Erythroblast (primary cell): ENCODE results near the gene RNPS1.

Source experiments
- GATA1 ChIP-seq: IDR thresholded peaks from 2 replicates; pipeline ENCODE4 v1.6.1; 2011; ENCODE audit warnings: low read depth, mild to moderate bottlenecking, control low read depth, low read length, moderate library complexity
- POLR2A ChIP-seq: IDR thresholded peaks from 2 replicates; pipeline ENCODE4 v1.6.1; 2011; ENCODE audit warnings: mild to moderate bottlenecking, low read length

DNA sequence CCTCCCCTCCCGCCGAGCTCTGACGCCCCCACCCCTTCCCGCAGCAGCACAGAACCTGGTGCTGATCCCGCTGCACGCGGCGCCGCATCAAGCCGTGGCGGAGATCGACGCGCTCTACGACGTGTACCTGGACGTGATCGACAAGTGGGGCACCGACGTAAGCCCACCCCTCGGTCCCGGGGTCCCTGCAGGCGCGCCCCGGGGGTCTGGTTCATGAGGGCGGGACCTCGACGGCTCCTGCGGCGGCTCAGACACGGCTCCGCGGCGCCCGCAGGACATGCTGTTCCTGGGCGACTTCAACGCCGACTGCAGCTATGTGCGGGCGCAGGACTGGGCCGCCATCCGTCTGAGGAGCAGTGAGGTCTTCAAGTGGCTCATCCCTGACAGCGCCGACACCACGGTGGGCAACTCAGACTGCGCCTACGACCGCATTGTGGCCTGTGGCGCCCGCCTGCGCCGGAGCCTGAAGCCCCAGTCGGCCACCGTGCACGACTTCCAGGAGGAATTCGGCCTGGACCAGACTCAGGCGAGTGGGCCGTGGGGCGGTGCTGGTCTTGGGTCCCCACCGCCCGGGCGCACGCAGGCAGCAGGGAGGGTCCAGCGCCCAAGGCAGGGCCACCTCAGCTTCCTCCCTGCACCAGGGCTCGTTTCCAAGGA, 30.3 kb downstream of the RNPS1 start:
- no peak for TF ChIP-seq POLR2A
- no peak for TF ChIP-seq GATA1
